ENCODE data around the gene CTBP2.

GRCh38 chr10:125165584-125166573 lies 5.5 kb upstream of the CTBP2 start:
- TF ChIP-seq, protein P1, sequence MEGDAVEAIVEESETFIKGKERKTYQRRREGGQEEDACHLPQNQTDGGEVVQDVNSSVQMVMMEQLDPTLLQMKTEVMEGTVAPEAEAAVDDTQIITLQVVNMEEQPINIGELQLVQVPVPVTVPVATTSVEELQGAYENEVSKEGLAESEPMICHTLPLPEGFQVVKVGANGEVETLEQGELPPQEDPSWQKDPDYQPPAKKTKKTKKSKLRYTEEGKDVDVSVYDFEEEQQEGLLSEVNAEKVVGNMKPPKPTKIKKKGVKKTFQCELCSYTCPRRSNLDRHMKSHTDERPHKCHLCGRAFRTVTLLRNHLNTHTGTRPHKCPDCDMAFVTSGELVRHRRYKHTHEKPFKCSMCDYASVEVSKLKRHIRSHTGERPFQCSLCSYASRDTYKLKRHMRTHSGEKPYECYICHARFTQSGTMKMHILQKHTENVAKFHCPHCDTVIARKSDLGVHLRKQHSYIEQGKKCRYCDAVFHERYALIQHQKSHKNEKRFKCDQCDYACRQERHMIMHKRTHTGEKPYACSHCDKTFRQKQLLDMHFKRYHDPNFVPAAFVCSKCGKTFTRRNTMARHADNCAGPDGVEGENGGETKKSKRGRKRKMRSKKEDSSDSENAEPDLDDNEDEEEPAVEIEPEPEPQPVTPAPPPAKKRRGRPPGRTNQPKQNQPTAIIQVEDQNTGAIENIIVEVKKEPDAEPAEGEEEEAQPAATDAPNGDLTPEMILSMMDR (IDR thresholded peaks at IDR 0.05): no peak
- TF ChIP-seq, protein P2, sequence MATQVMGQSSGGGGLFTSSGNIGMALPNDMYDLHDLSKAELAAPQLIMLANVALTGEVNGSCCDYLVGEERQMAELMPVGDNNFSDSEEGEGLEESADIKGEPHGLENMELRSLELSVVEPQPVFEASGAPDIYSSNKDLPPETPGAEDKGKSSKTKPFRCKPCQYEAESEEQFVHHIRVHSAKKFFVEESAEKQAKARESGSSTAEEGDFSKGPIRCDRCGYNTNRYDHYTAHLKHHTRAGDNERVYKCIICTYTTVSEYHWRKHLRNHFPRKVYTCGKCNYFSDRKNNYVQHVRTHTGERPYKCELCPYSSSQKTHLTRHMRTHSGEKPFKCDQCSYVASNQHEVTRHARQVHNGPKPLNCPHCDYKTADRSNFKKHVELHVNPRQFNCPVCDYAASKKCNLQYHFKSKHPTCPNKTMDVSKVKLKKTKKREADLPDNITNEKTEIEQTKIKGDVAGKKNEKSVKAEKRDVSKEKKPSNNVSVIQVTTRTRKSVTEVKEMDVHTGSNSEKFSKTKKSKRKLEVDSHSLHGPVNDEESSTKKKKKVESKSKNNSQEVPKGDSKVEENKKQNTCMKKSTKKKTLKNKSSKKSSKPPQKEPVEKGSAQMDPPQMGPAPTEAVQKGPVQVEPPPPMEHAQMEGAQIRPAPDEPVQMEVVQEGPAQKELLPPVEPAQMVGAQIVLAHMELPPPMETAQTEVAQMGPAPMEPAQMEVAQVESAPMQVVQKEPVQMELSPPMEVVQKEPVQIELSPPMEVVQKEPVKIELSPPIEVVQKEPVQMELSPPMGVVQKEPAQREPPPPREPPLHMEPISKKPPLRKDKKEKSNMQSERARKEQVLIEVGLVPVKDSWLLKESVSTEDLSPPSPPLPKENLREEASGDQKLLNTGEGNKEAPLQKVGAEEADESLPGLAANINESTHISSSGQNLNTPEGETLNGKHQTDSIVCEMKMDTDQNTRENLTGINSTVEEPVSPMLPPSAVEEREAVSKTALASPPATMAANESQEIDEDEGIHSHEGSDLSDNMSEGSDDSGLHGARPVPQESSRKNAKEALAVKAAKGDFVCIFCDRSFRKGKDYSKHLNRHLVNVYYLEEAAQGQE (IDR thresholded peaks at IDR 0.05; ENCODE audit: insufficient read depth in 1 of 2, low read depth in 2 of 2, low read length in 1 of 2): no peak
- TF ChIP-seq POLR2AphosphoS5 (IDR thresholded peaks at IDR 0.05; ENCODE audit: low read depth, low read length) (no peak), TCF7L2 (IDR thresholded peaks at IDR 0.05; ENCODE audit: low read depth, low read length) (no peak)

Data from Panc1 (cell line).